GM19467 (cell line): ENCODE data around the gene TMUB2.
"Not testable (repeated sequence)": the region's sequence is repeated elsewhere in the genome, so short reads cannot be mapped to it uniquely, and the experiment has no call there.

Experiments used
- ATAC-seq: cut with Tn5 transposase; IDR thresholded peaks from one replicate; pipeline ENCODE4 v1.9.1; 2021; ENCODE audit warnings: mild to moderate bottlenecking, moderate library complexity; ENCODE audit not compliant: unreplicated experiment

The TMUB2 gene

GRCh38 chr17:44218344-44219107 lies 31.8 kb downstream of the TMUB2 start:
- ATAC-seq, result peak; percentile 29

- ATAC-seq, result peak; percentile 35
These were observed 32.4 kb downstream of the TMUB2 start for GRCh38 chr17:44219108-44219615.

- ATAC-seq, result peak; percentile 5
These were observed 32.9 kb downstream of the TMUB2 start, which contains the start of gene UBTF for GRCh38 chr17:44219616-44220212. UBTF (minus strand) TSS chr17:44219675; CDS start chr17:44218229, 1,446 bp downstream.

- peak; percentile 2 for ATAC-seq
These were observed 33.7 kb downstream of the TMUB2 start for GRCh38 chr17:44220213-44221083.

- ATAC-seq, result no peak
These were observed 34.5 kb downstream of the TMUB2 start for GRCh38 chr17:44221084-44221861.

GRCh38 chr17:44221862-44222111 lies 35.0 kb downstream of the TMUB2 start:
- ATAC-seq, result no peak

GRCh38 chr17:44222112-44222869 lies 35.5 kb downstream of the TMUB2 start:
- ATAC-seq, result no peak

- ATAC-seq, result no peak
These were observed 36.8 kb downstream of the TMUB2 start for GRCh38 chr17:44223541-44224071.

- no peak for ATAC-seq
These were observed 42.3 kb downstream of the TMUB2 start for GRCh38 chr17:44229090-44229489.

GRCh38 chr17:44230140-44230539 lies 43.4 kb downstream of the TMUB2 start:
- ATAC-seq, result no peak

- no peak for ATAC-seq
These were observed 45.3 kb downstream of the TMUB2 start for GRCh38 chr17:44232061-44232460.

- ATAC-seq, result no peak
These were observed 46.8 kb downstream of the TMUB2 start for GRCh38 chr17:44233582-44233981.

- no peak for ATAC-seq
These were observed 48.8 kb downstream of the TMUB2 start for GRCh38 chr17:44235583-44235936.

GRCh38 chr17:44236444-44236991 lies 49.7 kb downstream of the TMUB2 start:
- no peak for ATAC-seq

- ATAC-seq, result not testable (repeated sequence)
These were observed 51.1 kb downstream of the TMUB2 start for GRCh38 chr17:44237886-44238285.

GRCh38 chr17:44241106-44241624 lies 54.4 kb downstream of the TMUB2 start:
- ATAC-seq, result no peak
